ENCODE measurements around the gene FMO5.

DNA sequence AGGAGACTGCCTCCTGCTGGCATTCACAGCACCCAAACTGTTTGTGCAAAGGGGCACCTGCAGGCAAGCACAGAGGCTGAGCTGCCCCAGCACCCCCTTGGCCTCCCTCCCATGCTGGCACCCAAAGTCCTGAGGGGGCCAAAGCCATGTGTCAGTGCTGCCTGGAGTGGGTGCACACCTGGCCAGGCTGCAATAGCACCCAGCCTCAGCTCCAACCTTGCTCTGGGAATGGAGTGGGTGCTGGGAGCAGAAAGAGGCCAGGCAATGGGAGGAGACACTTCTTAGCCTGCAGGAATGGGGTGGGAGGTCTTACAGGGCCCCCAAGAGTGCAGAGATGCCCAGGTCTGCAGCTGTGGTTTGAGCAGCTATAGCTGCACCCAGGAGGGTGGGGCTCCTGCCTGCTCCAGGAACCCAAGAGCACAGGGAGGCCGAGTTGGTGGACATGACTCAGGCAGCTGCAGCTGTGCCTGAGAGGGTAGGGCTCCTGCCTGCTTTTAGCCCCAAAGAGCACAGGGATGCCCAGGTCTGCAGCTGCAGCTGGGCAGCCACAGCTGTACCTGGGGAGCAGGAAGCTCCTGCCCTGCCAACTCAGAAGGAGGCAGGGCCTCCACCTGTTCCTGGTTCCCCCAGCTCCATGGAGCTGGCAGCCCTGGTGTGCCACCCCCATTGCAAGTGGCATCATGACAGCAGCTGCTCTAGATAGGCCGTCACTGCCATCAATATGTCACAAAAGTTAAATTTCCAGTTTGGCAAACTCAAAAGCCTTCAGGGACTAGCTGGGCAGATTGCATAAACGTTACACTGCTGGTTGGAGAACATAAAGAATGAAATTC lies 12.0 kb upstream of the FMO5 start:
- no peak for TF ChIP-seq POLR2A (IDR thresholded peaks at IDR 0.05)
- TF ChIP-seq, protein P1, sequence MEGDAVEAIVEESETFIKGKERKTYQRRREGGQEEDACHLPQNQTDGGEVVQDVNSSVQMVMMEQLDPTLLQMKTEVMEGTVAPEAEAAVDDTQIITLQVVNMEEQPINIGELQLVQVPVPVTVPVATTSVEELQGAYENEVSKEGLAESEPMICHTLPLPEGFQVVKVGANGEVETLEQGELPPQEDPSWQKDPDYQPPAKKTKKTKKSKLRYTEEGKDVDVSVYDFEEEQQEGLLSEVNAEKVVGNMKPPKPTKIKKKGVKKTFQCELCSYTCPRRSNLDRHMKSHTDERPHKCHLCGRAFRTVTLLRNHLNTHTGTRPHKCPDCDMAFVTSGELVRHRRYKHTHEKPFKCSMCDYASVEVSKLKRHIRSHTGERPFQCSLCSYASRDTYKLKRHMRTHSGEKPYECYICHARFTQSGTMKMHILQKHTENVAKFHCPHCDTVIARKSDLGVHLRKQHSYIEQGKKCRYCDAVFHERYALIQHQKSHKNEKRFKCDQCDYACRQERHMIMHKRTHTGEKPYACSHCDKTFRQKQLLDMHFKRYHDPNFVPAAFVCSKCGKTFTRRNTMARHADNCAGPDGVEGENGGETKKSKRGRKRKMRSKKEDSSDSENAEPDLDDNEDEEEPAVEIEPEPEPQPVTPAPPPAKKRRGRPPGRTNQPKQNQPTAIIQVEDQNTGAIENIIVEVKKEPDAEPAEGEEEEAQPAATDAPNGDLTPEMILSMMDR (IDR thresholded peaks at IDR 0.05), result no peak
